Chondrocyte (in vitro differentiated cells): ENCODE measurements around the gene OBP2B. TPM values are rescaled to one million over a fixed set of nuclear protein-coding genes. Genes with fewer than 3 reads are reported as not detected.
A peak's percentile ranks its signal among the peaks of the same experiment; 100 is the strongest.
"Not testable (repeated sequence)": the region's sequence is repeated elsewhere in the genome, so short reads cannot be mapped to it uniquely, and the experiment has no call there.

ENCODE experiments used
- DNase-seq: peaks from one replicate; pipeline ENCODE4 v3.0.0; 2021; ENCODE audit warnings: mixed read lengths, low spot score
- H3K27ac Mint-ChIP-seq: one replicate; pipeline ENCODE4 v1.8.0; 2021; ENCODE audit warnings: mild to moderate bottlenecking, moderate library complexity, mixed read lengths; ENCODE audit not compliant: unreplicated experiment
- H3K27me3 Mint-ChIP-seq: 2 replicates; pipeline ENCODE4 v1.8.0; 2021; ENCODE audit warnings: low read depth, mixed read lengths
- H3K36me3 Mint-ChIP-seq: 2 replicates; pipeline ENCODE4 v1.8.0; 2021; ENCODE audit warnings: low read depth, mixed read lengths
- H3K4me1 Mint-ChIP-seq: 2 replicates; pipeline ENCODE4 v1.8.0; 2021; ENCODE audit warnings: low read depth, mild to moderate bottlenecking, mixed read lengths
- H3K4me3 Mint-ChIP-seq: one replicate; pipeline ENCODE4 v1.8.0; 2021; ENCODE audit warnings: mild to moderate bottlenecking, moderate library complexity, mixed read lengths; ENCODE audit not compliant: unreplicated experiment
- H3K9me3 Mint-ChIP-seq: 2 replicates; pipeline ENCODE4 v1.8.0; 2021; ENCODE audit warnings: low read depth, mixed read lengths
- CTCF ChIP-seq: fragments of 200-600 bp; sonication (generic); IDR thresholded peaks from 2 replicates; pipeline ENCODE4 v1.5.0; 2021; ENCODE audit warnings: antibody characterized with exemption, mild to moderate bottlenecking, moderate library complexity
- total RNA-seq: library from RNA; stranded (reverse); gene quantifications from 3 replicates; pipeline ENCODE4 v1.2.1, GENCODE V29; 2021

OBP2B gene
- total RNA-seq, 1 donor from 2014 or later = not detected

- H3K9me3 Mint-ChIP-seq = peaks cover 9% of the 10 kb centered on the region
- peaks cover 15% of the 10 kb centered on the region for H3K4me1 Mint-ChIP-seq
- H3K27me3 Mint-ChIP-seq = peaks cover 16% of the 10 kb centered on the region
- H3K4me3 Mint-ChIP-seq = no peak overlapping the region
- H3K27ac Mint-ChIP-seq = no peak overlapping the region
- DNase-seq = no peak
- TF ChIP-seq CTCF = no peak
- no peaks in the 10 kb centered on the region for H3K36me3 Mint-ChIP-seq
Observed at GRCh38 chr9:133233681-133234432, 24.8 kb upstream of the OBP2B start.

- not testable (repeated sequence) for H3K4me3 Mint-ChIP-seq, H3K4me1 Mint-ChIP-seq, H3K36me3 Mint-ChIP-seq, H3K27ac Mint-ChIP-seq, H3K9me3 Mint-ChIP-seq, DNase-seq
- H3K27me3 Mint-ChIP-seq = peaks cover 17% of the 10 kb centered on the region
Observed at GRCh38 chr9:133231934-133232568, 23.0 kb upstream of the OBP2B start.

GRCh38 chr9:133230514-133230913 is 21.5 kb upstream of the OBP2B start:
- H3K27me3 Mint-ChIP-seq = peaks cover 19% of the 10 kb centered on the region
- H3K9me3 Mint-ChIP-seq, DNase-seq, H3K27ac Mint-ChIP-seq, H3K4me1 Mint-ChIP-seq, H3K4me3 Mint-ChIP-seq, H3K36me3 Mint-ChIP-seq: not testable (repeated sequence)

- Mint-ChIP-seq H3K4me1 (no peaks in the 10 kb centered on the region), H3K27me3 (peaks cover 21% of the 10 kb centered on the region)
Observed at GRCh38 chr9:133230093-133230492, 21.0 kb upstream of the OBP2B start.

GRCh38 chr9:133228474-133229193 is 19.6 kb upstream of the OBP2B start:
- DNase-seq = peak; percentile 69
- H3K36me3 Mint-ChIP-seq, H3K4me1 Mint-ChIP-seq: not testable (repeated sequence)

More at GRCh38 chr9:133230093-133230492, 21.0 kb upstream of the OBP2B start:
- TF ChIP-seq CTCF = no peak
- peaks cover 9% of the 10 kb centered on the region for H3K9me3 Mint-ChIP-seq
- no peak overlapping the region for H3K4me3 Mint-ChIP-seq
- H3K36me3 Mint-ChIP-seq = no peaks in the 10 kb centered on the region
- no peak overlapping the region for H3K27ac Mint-ChIP-seq
- DNase-seq = no peak

GRCh38 chr9:133227996-133228395 is 18.9 kb upstream of the OBP2B start:
- not testable (repeated sequence) for H3K4me1 Mint-ChIP-seq, H3K9me3 Mint-ChIP-seq, H3K4me3 Mint-ChIP-seq, H3K27ac Mint-ChIP-seq, H3K36me3 Mint-ChIP-seq
- H3K27me3 Mint-ChIP-seq = peaks cover 31% of the 10 kb centered on the region
- DNase-seq = peak; percentile 59

More at GRCh38 chr9:133228474-133229193, 19.6 kb upstream of the OBP2B start:
- H3K4me3 Mint-ChIP-seq, H3K9me3 Mint-ChIP-seq, H3K27ac Mint-ChIP-seq: not testable (repeated sequence)
- H3K27me3 Mint-ChIP-seq = peaks cover 26% of the 10 kb centered on the region

GRCh38 chr9:133227242-133227860 is 18.3 kb upstream of the OBP2B start:
- H3K36me3 Mint-ChIP-seq = no peaks in the 10 kb centered on the region
- no peak for TF ChIP-seq CTCF
- DNase-seq = peak; percentile 61
- no peaks in the 10 kb centered on the region for H3K4me1 Mint-ChIP-seq
- no peak overlapping the region for H3K4me3 Mint-ChIP-seq
- H3K9me3 Mint-ChIP-seq = peaks cover 9% of the 10 kb centered on the region
- H3K27me3 Mint-ChIP-seq = peaks cover 33% of the 10 kb centered on the region
- no peak overlapping the region for H3K27ac Mint-ChIP-seq
